Glomerular endothelial cell (primary cell): ENCODE data around the gene GLS2. TPM values are rescaled to one million over a fixed set of nuclear protein-coding genes. Genes with fewer than 3 reads are reported as not detected.
"Not testable (repeated sequence)": the region's sequence is repeated elsewhere in the genome, so short reads cannot be mapped to it uniquely, and the experiment has no call there.

Source experiments
- DNase-seq: peaks from one replicate; pipeline ENCODE4 v3.0.0-alpha.2; 2011; ENCODE audit warnings: low read depth, low spot score; ENCODE audit errors: extremely low read depth
- total RNA-seq: library from RNA; depleted of rRNA; stranded (reverse); fragments of >200 nt; gene quantifications from 2 replicates; pipeline ENCODE4 v1.2.3, GENCODE V29; 2015

Gene GLS2
- total RNA-seq, 1 donor from 2014 or later, result 0.58 TPM

DNA sequence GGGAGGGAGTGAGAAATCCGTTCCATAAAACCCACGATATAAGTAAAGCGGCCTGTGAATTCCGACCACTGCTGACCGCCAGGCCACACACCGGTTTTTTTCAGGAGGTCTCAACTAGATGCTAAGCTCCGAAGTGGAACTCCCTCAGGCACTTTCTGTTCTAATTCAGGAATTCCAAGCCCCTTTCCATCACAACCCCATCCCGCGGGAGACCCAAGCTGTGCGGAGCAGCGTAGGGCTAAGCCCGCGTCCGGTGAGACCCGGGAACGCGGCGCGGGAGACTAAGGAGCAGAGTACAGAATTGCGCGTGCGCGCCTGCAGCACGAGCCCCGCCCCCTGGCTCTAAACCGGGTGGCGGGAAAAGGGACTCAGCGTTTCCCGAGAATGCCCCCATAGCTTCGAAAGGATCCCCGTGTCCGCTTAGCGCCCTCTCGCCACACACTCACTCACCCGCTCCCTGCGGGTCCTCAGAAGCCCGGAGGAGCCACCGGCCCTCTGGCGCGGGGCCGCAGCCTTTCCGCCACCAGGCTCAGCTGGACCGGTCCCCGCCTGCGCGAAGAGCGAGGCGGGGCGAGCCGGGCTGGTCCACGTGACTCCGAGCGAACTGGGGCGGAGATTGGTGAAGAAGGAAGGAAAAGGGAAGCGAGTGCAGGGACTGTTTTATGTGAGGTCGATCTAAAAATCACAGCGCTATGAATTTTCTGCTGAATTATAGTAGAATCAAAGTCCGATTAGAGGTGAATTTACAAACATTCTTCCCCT is 38.9 kb downstream of the GLS2 start, which contains the start of gene TIMELESS:
Gene TIMELESS (minus strand): TSS at position 567 of the 762 bp plus-strand sequence. CDS start 15,256 bp downstream, outside the sequence.
- DNase-seq, result peak; percentile 44

DNA sequence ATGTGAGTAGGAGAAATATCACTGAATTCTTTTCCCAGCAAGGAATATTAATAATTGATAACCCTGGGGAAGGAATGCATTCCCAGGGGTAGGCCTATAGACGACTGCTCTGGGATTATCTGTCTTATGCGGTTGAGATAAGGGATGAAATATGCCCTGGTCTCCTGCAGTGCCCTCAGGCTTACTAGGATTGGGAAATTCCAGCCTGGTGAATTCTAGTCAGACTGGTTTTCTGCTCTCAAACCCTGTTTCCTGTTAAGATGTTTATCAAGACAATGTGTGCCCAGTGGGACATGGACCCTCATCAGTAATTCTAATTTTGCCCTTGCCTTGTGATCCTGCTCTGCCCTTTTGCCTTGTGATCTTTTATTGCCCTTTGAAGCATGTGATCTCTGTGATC is 44.8 kb downstream of the GLS2 start:
- DNase-seq, result not testable (repeated sequence)

DNA sequence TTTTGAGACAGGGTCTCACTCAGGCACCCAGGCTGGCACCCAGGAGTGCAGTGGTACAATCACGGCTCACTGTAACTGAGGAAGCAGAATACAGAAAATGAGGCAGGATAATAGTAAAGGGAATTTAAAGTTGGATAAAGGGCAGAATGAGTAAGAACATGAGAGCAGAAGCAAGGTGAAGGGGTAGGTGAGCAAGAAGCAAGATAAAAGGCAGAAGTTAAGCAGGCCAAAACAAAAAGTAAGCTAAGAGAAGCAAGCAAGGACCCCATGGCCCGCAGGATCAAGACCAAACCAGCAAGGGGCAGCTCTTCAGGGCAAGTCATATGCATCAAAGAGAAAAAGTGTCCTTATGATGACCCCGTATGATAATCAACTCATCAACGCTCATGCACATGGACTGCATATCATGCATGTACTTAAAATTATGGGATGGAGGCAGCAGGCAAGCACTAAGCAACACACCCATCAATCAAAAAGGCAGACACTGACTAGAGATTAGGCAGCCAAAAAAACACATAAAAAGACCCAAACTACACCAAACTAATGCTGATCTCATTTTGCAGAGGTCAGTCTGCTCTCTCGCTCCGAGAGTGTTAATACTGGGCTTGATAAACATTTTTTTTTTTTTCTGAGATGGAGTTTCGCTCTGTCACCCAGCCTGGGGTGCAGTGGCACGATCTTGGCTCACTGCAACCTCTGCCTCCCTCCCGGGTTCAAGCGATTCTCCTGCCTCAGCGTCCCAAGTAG is 50.4 kb downstream of the GLS2 start:
- no peak for DNase-seq

- no peak for DNase-seq
These were observed 53.1 kb downstream of the GLS2 start for GRCh38 chr12:56434828-56435227.

DNA sequence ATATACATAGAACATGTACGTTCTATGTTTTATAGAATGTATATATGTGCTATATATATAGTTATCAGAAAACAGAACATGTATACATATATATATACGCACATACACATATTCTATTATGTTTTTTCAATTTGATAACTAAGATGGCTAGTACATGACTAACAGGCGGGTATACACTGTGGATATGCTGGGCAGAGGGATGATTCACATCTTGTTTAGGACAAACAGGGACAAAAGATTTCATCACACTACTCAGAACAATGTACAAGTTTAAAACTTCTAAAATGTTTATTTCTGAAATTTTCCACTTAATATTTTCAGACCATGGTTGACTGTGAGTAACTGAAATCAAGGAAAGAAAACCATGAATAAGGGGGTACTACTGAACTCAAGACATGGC is 56.1 kb downstream of the GLS2 start:
- DNase-seq, result no peak

DNA sequence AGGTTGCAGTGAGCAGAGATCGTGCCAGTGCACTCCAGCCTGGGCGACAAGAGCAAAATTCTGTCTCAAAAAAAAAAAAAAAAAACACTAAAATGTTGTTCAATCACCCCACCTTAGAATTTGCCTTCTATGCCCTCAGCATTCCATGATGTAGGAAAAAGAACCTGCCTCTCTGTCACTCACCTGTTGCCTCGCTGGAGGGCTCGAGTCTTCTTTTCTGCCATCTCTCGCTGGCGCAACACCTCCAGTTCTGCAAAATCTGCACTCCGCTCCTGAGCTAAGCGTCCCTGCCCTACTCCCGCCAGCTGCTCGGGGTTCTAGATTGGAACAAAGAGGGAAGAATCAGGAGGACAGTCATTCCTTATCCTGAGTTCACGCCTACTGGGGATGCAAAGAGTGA is 56.7 kb downstream of the GLS2 start:
- DNase-seq, result no peak

DNA sequence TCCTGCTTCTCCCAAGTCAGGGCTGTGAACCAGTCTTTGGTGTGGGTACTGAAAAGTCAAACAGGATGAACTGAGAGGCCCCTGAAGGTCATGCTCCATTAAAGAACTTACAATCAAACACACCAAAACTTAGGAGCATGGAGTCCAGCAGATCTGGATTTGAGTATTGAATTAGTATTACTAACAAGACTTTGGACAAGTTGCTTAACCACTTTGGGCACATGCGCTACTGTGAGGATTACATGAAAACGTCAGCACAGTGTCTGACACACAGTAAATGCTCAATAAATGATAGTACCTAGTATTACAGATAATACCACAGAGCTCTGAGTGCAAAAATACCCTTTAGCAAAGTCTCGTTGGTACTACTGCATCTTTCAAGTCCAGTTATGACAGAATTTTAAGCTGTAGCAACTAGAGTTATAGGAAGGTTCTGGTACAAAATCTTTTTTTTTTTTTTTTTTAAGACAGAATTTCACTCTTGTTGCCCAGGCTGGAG is 62.0 kb downstream of the GLS2 start:
- no peak for DNase-seq

DNA sequence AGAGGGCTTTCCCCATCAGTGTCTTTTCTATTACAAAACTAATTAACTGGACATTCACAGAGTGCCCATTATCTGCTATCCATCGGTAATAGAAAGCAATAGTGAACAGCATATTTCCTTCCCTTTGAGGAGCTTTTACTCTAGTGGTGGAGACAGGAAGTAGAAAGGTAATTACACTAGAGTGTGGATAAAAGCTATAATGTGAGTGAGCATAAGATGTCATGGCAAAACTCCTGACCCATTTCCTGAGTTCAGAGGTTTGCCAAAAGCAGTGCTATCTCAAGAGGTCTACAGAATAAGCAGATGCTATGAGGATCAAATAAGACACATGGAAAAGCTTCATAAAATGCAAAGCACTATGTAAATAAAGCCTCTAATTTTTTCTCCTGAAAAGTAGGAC is 62.8 kb downstream of the GLS2 start:
- DNase-seq, result no peak

Other genes with a start within 250 kb of the GLS2 start
- 34.4 and 55.6 TPM in 2 replicates for gene ANKRD52, start 229.8 kb downstream of the GLS2 start, total RNA-seq
- 9.2 and 15.9 TPM in 2 replicates for gene COQ10A, start 221.2 kb downstream of the GLS2 start, total RNA-seq
- gene CS, start 187.8 kb downstream of the GLS2 start, total RNA-seq, result 146 and 156 TPM in 2 replicates
- 112 and 135 TPM in 2 replicates for gene CNPY2, start 172.2 kb downstream of the GLS2 start, total RNA-seq
- 15.6 and 18.4 TPM in 2 replicates for gene PAN2, start 154.2 kb downstream of the GLS2 start, total RNA-seq
- 3.0 TPM in 1 of 2 replicates, not detected in the other for gene IL23A, start 149.3 kb downstream of the GLS2 start, total RNA-seq
- gene STAT2, start 128.1 kb downstream of the GLS2 start, total RNA-seq, result 76.0 and 104 TPM in 2 replicates
- not detected in 2 replicates for gene APOF, start 125.3 kb downstream of the GLS2 start, total RNA-seq
- gene TIMELESS, start 38.7 kb downstream of the GLS2 start, total RNA-seq, result 7.4 and 13.9 TPM in 2 replicates
- gene MIP, start 33.5 kb downstream of the GLS2 start, total RNA-seq, result 0.15 TPM in 1 of 2 replicates, not detected in the other
- gene SPRYD4, start 19.6 kb downstream of the GLS2 start, total RNA-seq, result 1.7 TPM in 2 replicates
- gene RBMS2, start 33.7 kb upstream of the GLS2 start, total RNA-seq, result 56.5 and 75.8 TPM in 2 replicates
- 61.5 and 112 TPM in 2 replicates for gene BAZ2A, start 142.2 kb upstream of the GLS2 start, total RNA-seq
- 415 and 515 TPM in 2 replicates for gene ATP5F1B, start 157.8 kb upstream of the GLS2 start, total RNA-seq
- 110 and 111 TPM in 2 replicates for gene PTGES3, start 200.1 kb upstream of the GLS2 start, total RNA-seq
- gene NACA, start 237.1 kb upstream of the GLS2 start, total RNA-seq, result 892 and 1,291 TPM in 2 replicates